Ovary (tissue), 3 donors: ENCODE measurements around the gene SSR4.

ENCODE experiments used
- POLR2A ChIP-seq: fragments of 450-650 bp; IDR thresholded peaks from one replicate; pipeline ENCODE4 v1.6.1; 2017; ENCODE audit warnings: antibody characterized with exemption, mild to moderate bottlenecking, moderate library complexity
- TF ChIP-seq, protein P1 (sequence below), 3 donors: fragments of 450-650 bp in 2 of 3; fragments of 200-600 bp in 1 of 3; IDR thresholded peaks; one replicate each; pipeline versions ENCODE4 v1.5.1 to v1.8.0; 2016 to 2022; ENCODE audit warnings: antibody characterized with exemption in 3 of 3, mild to moderate bottlenecking in 1 of 3
- donor health status: DM: no; HTN: no; CAD: no.

DNA sequence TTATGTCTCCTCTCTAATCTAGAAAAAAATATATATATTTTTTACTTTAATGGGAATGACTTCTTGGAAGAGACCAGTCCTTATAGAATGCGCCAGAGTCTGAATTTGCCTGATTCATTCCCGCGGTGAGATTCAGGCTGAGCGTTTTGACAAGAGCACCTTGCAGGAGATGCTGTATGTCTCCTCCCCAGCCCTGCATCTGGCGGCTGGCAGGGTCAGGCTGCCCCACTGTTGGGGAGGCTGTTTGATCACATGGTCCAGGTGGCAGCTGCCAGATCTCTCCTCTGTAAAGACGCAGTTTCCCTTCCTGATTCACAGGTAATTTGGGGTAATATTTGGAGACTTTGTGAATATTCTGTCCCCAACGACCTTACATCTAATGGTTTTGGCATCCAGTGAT, 26.1 kb downstream of the SSR4 start:
- no peak for TF ChIP-seq POLR2A
- TF ChIP-seq, protein P1, sequence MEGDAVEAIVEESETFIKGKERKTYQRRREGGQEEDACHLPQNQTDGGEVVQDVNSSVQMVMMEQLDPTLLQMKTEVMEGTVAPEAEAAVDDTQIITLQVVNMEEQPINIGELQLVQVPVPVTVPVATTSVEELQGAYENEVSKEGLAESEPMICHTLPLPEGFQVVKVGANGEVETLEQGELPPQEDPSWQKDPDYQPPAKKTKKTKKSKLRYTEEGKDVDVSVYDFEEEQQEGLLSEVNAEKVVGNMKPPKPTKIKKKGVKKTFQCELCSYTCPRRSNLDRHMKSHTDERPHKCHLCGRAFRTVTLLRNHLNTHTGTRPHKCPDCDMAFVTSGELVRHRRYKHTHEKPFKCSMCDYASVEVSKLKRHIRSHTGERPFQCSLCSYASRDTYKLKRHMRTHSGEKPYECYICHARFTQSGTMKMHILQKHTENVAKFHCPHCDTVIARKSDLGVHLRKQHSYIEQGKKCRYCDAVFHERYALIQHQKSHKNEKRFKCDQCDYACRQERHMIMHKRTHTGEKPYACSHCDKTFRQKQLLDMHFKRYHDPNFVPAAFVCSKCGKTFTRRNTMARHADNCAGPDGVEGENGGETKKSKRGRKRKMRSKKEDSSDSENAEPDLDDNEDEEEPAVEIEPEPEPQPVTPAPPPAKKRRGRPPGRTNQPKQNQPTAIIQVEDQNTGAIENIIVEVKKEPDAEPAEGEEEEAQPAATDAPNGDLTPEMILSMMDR (IDR thresholded peaks at IDR 0.05), result no peak
